ENCODE results near the gene DNAJC15. TPM values are rescaled to one million over a fixed set of nuclear protein-coding genes. Genes with fewer than 3 reads are reported as not detected.
A peak's percentile ranks its signal among the peaks of the same experiment; 100 is the strongest.
"Not testable (repeated sequence)": the region's sequence is repeated elsewhere in the genome, so short reads cannot be mapped to it uniquely, and the experiment has no call there.

DNAJC15 gene
- total and polyA plus RNA-seq, 4 experiments from 2014 or later: 9.7 to 16.0 (median 13.0) TPM

DNA sequence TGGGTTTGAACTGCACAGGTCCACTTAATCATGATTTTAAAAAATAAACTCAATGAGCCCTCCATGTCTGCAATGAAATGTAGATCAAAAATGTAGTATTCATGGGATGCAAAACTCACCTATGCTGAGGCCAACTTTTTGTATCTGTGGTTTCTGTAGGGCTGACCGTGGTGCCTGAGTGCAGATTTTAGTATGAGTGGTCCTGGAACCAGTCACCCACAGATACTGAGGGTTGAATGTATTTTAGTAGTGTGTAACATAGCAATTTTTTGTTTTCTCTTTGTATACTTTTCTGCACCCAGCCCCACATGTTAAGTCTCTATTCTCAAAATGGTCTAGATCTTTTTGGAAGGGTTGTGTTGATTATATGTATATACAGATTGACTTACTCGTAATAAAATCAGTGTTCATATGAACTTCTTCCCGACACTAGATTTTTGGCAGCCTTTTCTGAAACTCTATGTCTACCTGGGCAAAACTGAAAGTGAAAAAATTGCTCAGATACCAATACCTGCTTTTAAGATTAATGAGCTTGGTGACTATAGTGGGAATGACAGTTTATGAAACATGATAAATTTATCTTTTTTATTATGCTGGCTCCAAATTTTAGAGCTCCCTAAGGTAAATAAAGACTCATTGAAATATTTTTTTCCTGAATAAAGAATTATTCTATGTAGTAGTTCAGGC is 51.6 kb downstream of the DNAJC15 start:
- DNase-seq: no peak
- Mint-ChIP-seq H3K4me1 (peaks cover 12 to 54% (median 40%) of the 10 kb centered on the region in 4 donors), H3K36me3 (peaks cover 9 to 17% of the 10 kb centered on the region in 2 donors), H3K27ac (peak overlapping the region; percentile 7 to 87 (median 83)), H3K4me3 (peak overlapping the region; percentile 31 to 83 (median 66)), H3K27me3 (no peaks in the 10 kb centered on the region), H3K9me3 (peaks cover 0 to 2% (median 0%) of the 10 kb centered on the region in 8 donors)
- Histone ChIP-seq H3K27me3 (ENCODE audit: insufficient read depth, low read length) (no peaks in the 10 kb centered on the region), H3K4me1 (ENCODE audit: insufficient read depth, low read length) (peaks cover 27% of the 10 kb centered on the region), H3K27ac (ENCODE audit: low read depth, low read length) (no peak overlapping the region), H3K4me3 (ENCODE audit: low read length in 2 of 2) (no peak overlapping the region), H3K9me3 (ENCODE audit: control insufficient read depth in 1 of 2, low read length in 2 of 2) (no peaks in the 10 kb centered on the region), H3K36me3 (ENCODE audit: insufficient read depth, low read length) (no peaks in the 10 kb centered on the region)
- ChIA-PET POLR2A (ENCODE audit: partially characterized antibody) (interaction anchor here (2.1 kb wide), 1 partner anchor 83 kb away, joined by 9 read pairs; the partner anchor contains the start of gene EPSTI1), CTCF (ENCODE audit: partially characterized antibody) (interaction anchor here (0.8 to 4.8 kb wide), 4 partner anchors 8 to 106 kb away, joined by 3 to 28 read pairs (median 10); no protein-coding TSS in a partner anchor)
- intact Hi-C loops (cut with micrococcal nuclease): no loop called here

DNA sequence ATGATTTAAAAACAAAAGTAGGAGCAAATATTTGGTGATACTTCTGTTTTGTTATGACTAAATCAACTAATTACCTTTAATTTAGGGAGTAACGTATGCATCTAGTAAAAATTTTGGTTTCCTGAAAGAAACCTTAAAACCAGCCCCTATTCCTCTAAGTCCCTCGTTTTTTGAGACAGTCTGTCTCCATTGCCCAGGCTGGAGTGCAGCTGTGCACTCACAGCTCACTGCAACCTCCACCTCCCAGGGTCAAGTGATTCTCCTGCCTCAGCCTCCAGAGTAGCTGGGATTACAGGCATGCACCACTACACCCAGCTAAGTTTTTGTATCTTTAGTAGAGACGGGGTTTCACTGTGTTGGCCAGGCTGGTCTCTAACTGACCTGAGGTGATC is 52.1 kb downstream of the DNAJC15 start:
- Mint-ChIP-seq H3K4me3 (peak overlapping the region in 6 of 8 donors; percentile 25 to 83 (median 64)), H3K4me1 (peaks cover 12 to 54% (median 40%) of the 10 kb centered on the region in 4 donors), H3K36me3 (peaks cover 15 to 19% of the 10 kb centered on the region in 2 donors), H3K27ac (peak overlapping the region in 3 of 7 donors; percentile 14 to 82 (median 72))
- intact Hi-C loops (cut with micrococcal nuclease); H3K36me3 ChIP-seq (ENCODE audit: insufficient read depth, low read length); H3K4me3 ChIP-seq (ENCODE audit: low read length in 2 of 2); H3K27ac ChIP-seq (ENCODE audit: low read depth, low read length); DNase-seq; H3K9me3 ChIP-seq (ENCODE audit: control insufficient read depth in 1 of 2, low read length in 2 of 2); H3K27me3 Mint-ChIP-seq; H3K27me3 ChIP-seq (ENCODE audit: insufficient read depth, low read length); H3K9me3 Mint-ChIP-seq: not testable (repeated sequence)
- H3K4me1 ChIP-seq (ENCODE audit: insufficient read depth, low read length): peaks cover 27% of the 10 kb centered on the region
- CTCF ChIA-PET (ENCODE audit: partially characterized antibody): interaction anchor here (0.8 to 4.8 kb wide), 5 partner anchors 8 to 106 kb away, joined by 3 to 28 read pairs (median 7); no protein-coding TSS in a partner anchor
- POLR2A ChIA-PET (ENCODE audit: partially characterized antibody): interaction anchor here (1.1 to 2.1 kb wide), 2 partner anchors 83 to 106 kb away, joined by 4 to 9 read pairs; partner anchors contain the start of gene EPSTI1

DNA sequence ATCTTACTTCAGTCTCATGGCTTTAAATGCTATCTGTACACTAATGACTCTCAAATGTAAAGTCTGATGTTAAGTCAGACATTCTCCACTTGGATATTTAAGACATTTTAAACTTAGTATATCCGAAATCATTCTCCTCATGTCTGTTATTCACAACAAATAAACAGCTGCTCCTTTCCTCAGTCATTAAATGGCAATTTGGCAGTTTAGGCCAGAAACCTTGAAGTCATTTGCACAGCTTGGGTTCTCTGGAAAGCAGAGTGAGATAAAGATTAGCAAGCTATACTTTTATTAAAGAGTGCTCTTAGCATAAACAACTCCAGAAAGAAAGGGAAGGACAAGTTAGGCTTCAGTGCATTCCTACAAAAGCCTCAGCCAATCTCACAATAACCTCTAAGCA is 53.7 kb downstream of the DNAJC15 start:
- H3K9me3 Mint-ChIP-seq: peaks cover 0 to 8% (median 0%) of the 10 kb centered on the region in 8 donors
- Histone ChIP-seq H3K4me1 (ENCODE audit: insufficient read depth, low read length) (peaks cover 27% of the 10 kb centered on the region), H3K27ac (ENCODE audit: low read depth, low read length) (no peak overlapping the region), H3K36me3 (ENCODE audit: insufficient read depth, low read length) (no peaks in the 10 kb centered on the region), H3K27me3 (ENCODE audit: insufficient read depth, low read length) (no peaks in the 10 kb centered on the region), H3K9me3 (ENCODE audit: control insufficient read depth in 1 of 2, low read length in 2 of 2) (no peaks in the 10 kb centered on the region), H3K4me3 (ENCODE audit: low read length in 2 of 2) (no peak overlapping the region)
- intact Hi-C loops (cut with micrococcal nuclease): no loop called here
- H3K4me3 Mint-ChIP-seq: peak overlapping the region in 4 of 8 donors; percentile 1 to 63 (median 28)
- peak overlapping the region in 3 of 7 donors; percentile 9 to 43 (median 33) for H3K27ac Mint-ChIP-seq
- CTCF ChIA-PET (ENCODE audit: partially characterized antibody): interaction anchor here (1.2 to 4.8 kb wide), 4 partner anchors 9 to 107 kb away, joined by 3 to 28 read pairs (median 6); no protein-coding TSS in a partner anchor
- H3K27me3 Mint-ChIP-seq: no peaks in the 10 kb centered on the region
- POLR2A ChIA-PET (ENCODE audit: partially characterized antibody): no interaction called here
- H3K36me3 Mint-ChIP-seq: peaks cover 20 to 24% of the 10 kb centered on the region in 2 donors
- no peak for DNase-seq
- H3K4me1 Mint-ChIP-seq: peaks cover 12 to 50% (median 35%) of the 10 kb centered on the region in 4 donors

DNA sequence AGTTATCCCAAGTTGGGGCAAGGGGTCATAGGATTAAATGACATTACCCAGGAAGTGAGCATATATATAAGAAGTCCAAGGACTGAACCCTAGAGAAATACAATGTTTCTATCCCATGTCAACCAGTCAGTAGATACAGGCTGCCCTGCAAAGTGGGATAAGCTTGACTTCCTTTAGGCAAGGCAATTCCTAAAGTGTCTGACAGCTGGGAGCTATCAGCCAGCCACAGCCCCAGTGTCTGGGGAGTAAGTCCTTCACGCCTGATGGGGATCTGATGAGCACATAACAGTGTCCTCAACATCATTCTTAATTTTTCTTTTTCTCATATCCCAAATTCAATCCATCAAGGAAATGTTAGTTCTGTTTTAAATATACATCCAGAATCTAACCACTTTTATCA is 54.1 kb downstream of the DNAJC15 start:
- POLR2A ChIA-PET (ENCODE audit: partially characterized antibody): no interaction called here
- intact Hi-C loops (cut with micrococcal nuclease): no loop called here
- H3K27me3 ChIP-seq (ENCODE audit: insufficient read depth, low read length): no peaks in the 10 kb centered on the region
- peaks cover 27% of the 10 kb centered on the region for H3K4me1 ChIP-seq (ENCODE audit: insufficient read depth, low read length)
- H3K9me3 Mint-ChIP-seq: peaks cover 0 to 8% (median 0%) of the 10 kb centered on the region in 8 donors
- CTCF ChIA-PET (ENCODE audit: partially characterized antibody): interaction anchor here (0.7 to 4.8 kb wide), 4 partner anchors 9 to 108 kb away, joined by 3 to 28 read pairs (median 6); no protein-coding TSS in a partner anchor
- H3K4me3 Mint-ChIP-seq: no peak overlapping the region
- peak overlapping the region in 1 of 7 donors; percentile 43 for H3K27ac Mint-ChIP-seq
- H3K4me3 ChIP-seq (ENCODE audit: low read length in 2 of 2): no peak overlapping the region
- no peaks in the 10 kb centered on the region for H3K27me3 Mint-ChIP-seq
- H3K36me3 ChIP-seq (ENCODE audit: insufficient read depth, low read length): no peaks in the 10 kb centered on the region
- peaks cover 21 to 24% of the 10 kb centered on the region in 2 donors for H3K36me3 Mint-ChIP-seq
- no peak for DNase-seq
- no peaks in the 10 kb centered on the region for H3K9me3 ChIP-seq (ENCODE audit: control insufficient read depth in 1 of 2, low read length in 2 of 2)
- peaks cover 12 to 46% (median 32%) of the 10 kb centered on the region in 4 donors for H3K4me1 Mint-ChIP-seq
- no peak overlapping the region for H3K27ac ChIP-seq (ENCODE audit: low read depth, low read length)

DNA sequence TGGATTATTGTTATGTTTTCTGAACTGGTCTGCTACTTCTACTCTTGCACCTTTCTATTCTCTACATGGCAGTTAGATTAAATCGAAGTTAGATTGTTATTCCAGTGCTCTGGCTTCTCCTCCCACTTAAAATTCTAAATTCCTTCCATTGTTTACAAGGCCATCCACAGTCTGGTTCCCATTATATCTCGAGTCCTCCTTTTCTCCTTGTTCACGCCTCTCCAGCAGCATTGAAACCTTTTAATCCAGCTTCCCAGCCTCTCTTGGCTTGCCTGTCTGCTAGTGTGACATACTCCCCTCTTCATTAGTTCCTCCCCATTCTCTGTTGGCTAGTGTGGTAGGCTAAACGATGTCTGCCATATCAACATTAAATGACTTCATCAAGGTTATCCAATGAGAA is 54.5 kb downstream of the DNAJC15 start:
- no peaks in the 10 kb centered on the region for H3K36me3 ChIP-seq (ENCODE audit: insufficient read depth, low read length)
- peaks cover 0 to 8% (median 0%) of the 10 kb centered on the region in 8 donors for H3K9me3 Mint-ChIP-seq
- POLR2A ChIA-PET (ENCODE audit: partially characterized antibody): no interaction called here
- H3K4me1 ChIP-seq (ENCODE audit: insufficient read depth, low read length): peaks cover 27% of the 10 kb centered on the region
- peaks cover 11 to 44% (median 29%) of the 10 kb centered on the region in 4 donors for H3K4me1 Mint-ChIP-seq
- CTCF ChIA-PET (ENCODE audit: partially characterized antibody): interaction anchor here (0.7 to 4.8 kb wide), 3 partner anchors 9 to 108 kb away, joined by 3 to 28 read pairs (median 6); no protein-coding TSS in a partner anchor
- H3K27me3 ChIP-seq (ENCODE audit: insufficient read depth, low read length): no peaks in the 10 kb centered on the region
- H3K27ac ChIP-seq (ENCODE audit: low read depth, low read length): no peak overlapping the region
- peak overlapping the region in 1 of 8 donors; percentile 6 for H3K4me3 Mint-ChIP-seq
- no peak overlapping the region for H3K4me3 ChIP-seq (ENCODE audit: low read length in 2 of 2)
- DNase-seq: no peak
- peaks cover 21 to 22% of the 10 kb centered on the region in 2 donors for H3K36me3 Mint-ChIP-seq
- H3K9me3 ChIP-seq (ENCODE audit: control insufficient read depth in 1 of 2, low read length in 2 of 2): no peaks in the 10 kb centered on the region
- no peak overlapping the region for H3K27ac Mint-ChIP-seq
- no peaks in the 10 kb centered on the region for H3K27me3 Mint-ChIP-seq
- intact Hi-C loops (cut with micrococcal nuclease): no loop called here

DNA sequence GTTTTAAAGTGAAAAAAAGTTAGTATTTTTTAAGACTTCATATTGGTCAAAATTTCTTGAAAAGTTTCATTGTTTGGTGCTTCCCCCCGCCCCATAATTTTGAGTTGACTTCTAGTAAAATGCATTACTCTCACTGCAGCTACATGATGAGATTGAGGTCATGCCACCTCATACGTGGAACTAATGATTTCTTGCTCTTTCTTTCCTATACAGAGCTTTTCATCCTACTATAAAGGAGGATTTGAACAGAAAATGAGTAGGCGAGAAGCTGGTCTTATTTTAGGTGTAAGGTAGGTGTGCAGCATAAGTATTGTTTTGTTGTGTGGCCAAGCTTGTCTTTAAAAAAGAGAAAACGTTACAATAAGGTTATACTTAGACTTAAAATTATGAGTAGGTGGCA is 55.0 kb downstream of the DNAJC15 start:
- intact Hi-C loops (cut with micrococcal nuclease): no loop called here

DNA sequence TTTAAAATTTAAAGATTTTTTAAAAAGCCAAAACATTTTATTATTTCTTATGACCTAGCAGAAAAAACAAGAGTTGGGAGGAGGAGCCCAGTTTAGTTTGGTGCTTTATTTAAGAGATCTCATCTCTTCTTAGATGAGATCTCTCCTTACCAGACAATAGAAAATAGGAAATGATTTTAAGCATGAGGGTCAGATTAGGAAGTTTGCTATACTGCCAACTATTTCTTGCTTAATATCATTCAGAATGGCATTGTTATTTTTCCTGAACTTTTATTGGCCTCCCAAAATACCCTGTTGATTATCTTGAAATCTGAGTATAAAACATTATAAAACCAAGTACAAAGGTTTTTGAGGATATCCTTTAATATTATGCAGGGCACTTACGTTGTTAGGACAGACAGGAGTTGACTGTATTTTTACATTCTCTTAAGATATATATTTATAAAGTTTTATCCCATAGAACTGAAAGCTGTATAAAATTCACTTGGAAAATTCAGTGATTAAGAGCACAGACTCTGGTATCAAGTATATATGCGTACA is 56.1 kb downstream of the DNAJC15 start:
- H3K27me3 Mint-ChIP-seq: no peaks in the 10 kb centered on the region
- Histone ChIP-seq H3K36me3 (ENCODE audit: insufficient read depth, low read length) (no peaks in the 10 kb centered on the region), H3K9me3 (ENCODE audit: control insufficient read depth in 1 of 2, low read length in 2 of 2) (no peaks in the 10 kb centered on the region), H3K4me1 (ENCODE audit: insufficient read depth, low read length) (peaks cover 25% of the 10 kb centered on the region), H3K4me3 (ENCODE audit: low read length in 2 of 2) (no peak overlapping the region), H3K27me3 (ENCODE audit: insufficient read depth, low read length) (no peaks in the 10 kb centered on the region), H3K27ac (ENCODE audit: low read depth, low read length) (no peak overlapping the region)
- CTCF ChIA-PET (ENCODE audit: partially characterized antibody): no interaction called here
- peaks cover 10 to 36% (median 22%) of the 10 kb centered on the region in 4 donors for H3K4me1 Mint-ChIP-seq
- DNase-seq: no peak
- peaks cover 20 to 21% of the 10 kb centered on the region in 2 donors for H3K36me3 Mint-ChIP-seq
- POLR2A ChIA-PET (ENCODE audit: partially characterized antibody): no interaction called here
- H3K4me3 Mint-ChIP-seq: no peak overlapping the region
- intact Hi-C loops (cut with micrococcal nuclease): no loop called here
- H3K27ac Mint-ChIP-seq: no peak overlapping the region
- H3K9me3 Mint-ChIP-seq: peaks cover 0 to 8% (median 0%) of the 10 kb centered on the region in 8 donors

More for the DNA sequence above, 55.0 kb downstream of the DNAJC15 start:
- no peaks in the 10 kb centered on the region for H3K27me3 ChIP-seq (ENCODE audit: insufficient read depth, low read length)
- Mint-ChIP-seq H3K9me3 (peaks cover 0 to 8% (median 0%) of the 10 kb centered on the region in 8 donors), H3K27me3 (no peaks in the 10 kb centered on the region), H3K4me3 (no peak overlapping the region), H3K36me3 (peaks cover 20 to 21% of the 10 kb centered on the region in 2 donors), H3K4me1 (peaks cover 10 to 39% (median 25%) of the 10 kb centered on the region in 4 donors), H3K27ac (no peak overlapping the region)
- no peaks in the 10 kb centered on the region for H3K9me3 ChIP-seq (ENCODE audit: control insufficient read depth in 1 of 2, low read length in 2 of 2)
- DNase-seq: no peak
- no peak overlapping the region for H3K27ac ChIP-seq (ENCODE audit: low read depth, low read length)
- CTCF ChIA-PET (ENCODE audit: partially characterized antibody): interaction anchor here (1.5 kb wide), 1 partner anchor 109 kb away, joined by 6 read pairs; no protein-coding TSS in a partner anchor
- H3K4me1 ChIP-seq (ENCODE audit: insufficient read depth, low read length): peaks cover 27% of the 10 kb centered on the region
- POLR2A ChIA-PET (ENCODE audit: partially characterized antibody): no interaction called here
- H3K36me3 ChIP-seq (ENCODE audit: insufficient read depth, low read length): no peaks in the 10 kb centered on the region
- H3K4me3 ChIP-seq (ENCODE audit: low read length in 2 of 2): no peak overlapping the region

Data from CD4-positive, alpha-beta memory T cell (primary cell).